Prostate gland (tissue), 2 donors: ENCODE results near the gene TBC1D2B.

Experiments
- POLR2A ChIP-seq: fragments of 450-650 bp; IDR thresholded peaks from one replicate; pipeline ENCODE4 v1.6.1; 2016; ENCODE audit warnings: antibody characterized with exemption, mild to moderate bottlenecking
- POLR2AphosphoS5 ChIP-seq: sonication (generic); formaldehyde crosslinking; IDR thresholded peaks from one replicate; pipeline ENCODE4 v1.6.1; 2017; ENCODE audit warnings: antibody characterized with exemption
- TF ChIP-seq, protein P1 (sequence below), 4 experiments: fragments of 200-600 bp in 2 of 4; fragments of 450-650 bp in 2 of 4; sonication (generic) in 2 of 4; IDR thresholded peaks; 1 replicate in 3 of 4; 2 replicates in 1 of 4; pipeline ENCODE4 v1.5.1; 2016 to 2019; ENCODE audit warnings: antibody characterized with exemption in 4 of 4, mild to moderate bottlenecking in 2 of 4, moderate library complexity in 2 of 4

DNA sequence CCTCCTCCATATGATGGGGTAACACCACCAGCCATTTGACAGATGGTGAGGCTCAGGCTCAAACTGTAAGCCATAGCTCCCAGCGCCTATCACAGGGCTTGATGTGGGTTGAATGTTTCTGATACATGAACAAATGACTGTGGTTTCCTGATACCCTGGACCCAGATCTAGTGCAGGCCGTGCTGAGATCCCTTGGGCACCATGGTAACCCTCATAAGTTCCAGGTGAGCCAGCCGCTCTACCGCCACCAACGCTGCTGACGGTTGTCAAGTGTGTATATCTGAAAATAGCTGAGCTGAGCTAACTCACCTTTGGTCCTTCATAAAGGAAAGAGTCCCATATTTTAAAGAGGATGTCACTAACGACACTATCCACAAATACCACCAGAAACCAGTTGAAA is 74.5 kb downstream of the TBC1D2B start:
- TF ChIP-seq, protein P1, sequence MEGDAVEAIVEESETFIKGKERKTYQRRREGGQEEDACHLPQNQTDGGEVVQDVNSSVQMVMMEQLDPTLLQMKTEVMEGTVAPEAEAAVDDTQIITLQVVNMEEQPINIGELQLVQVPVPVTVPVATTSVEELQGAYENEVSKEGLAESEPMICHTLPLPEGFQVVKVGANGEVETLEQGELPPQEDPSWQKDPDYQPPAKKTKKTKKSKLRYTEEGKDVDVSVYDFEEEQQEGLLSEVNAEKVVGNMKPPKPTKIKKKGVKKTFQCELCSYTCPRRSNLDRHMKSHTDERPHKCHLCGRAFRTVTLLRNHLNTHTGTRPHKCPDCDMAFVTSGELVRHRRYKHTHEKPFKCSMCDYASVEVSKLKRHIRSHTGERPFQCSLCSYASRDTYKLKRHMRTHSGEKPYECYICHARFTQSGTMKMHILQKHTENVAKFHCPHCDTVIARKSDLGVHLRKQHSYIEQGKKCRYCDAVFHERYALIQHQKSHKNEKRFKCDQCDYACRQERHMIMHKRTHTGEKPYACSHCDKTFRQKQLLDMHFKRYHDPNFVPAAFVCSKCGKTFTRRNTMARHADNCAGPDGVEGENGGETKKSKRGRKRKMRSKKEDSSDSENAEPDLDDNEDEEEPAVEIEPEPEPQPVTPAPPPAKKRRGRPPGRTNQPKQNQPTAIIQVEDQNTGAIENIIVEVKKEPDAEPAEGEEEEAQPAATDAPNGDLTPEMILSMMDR (IDR thresholded peaks at IDR 0.05): no peak
- TF ChIP-seq POLR2AphosphoS5 (no peak), POLR2A (no peak)
